Activated T-helper 1 cell treated with anti-CD3 and anti-CD28 coated beads, Interleukin-12 subunit alpha, Interleukin-12 subunit beta, Interleukin-2, Interleukin-4 antibody, amounts not matched to agents 30 ng/mL and 10 ng/mL and 1 ng/mL, durations not matched to agents 14 hours and 24 hours and 36 hours (primary cell): Measurements from ENCODE around the gene ZNF714. TPM values are rescaled to one million over a fixed set of nuclear protein-coding genes. Genes with fewer than 3 reads are reported as not detected.

Source experiments
- DNase-seq: peaks from one replicate; pipeline ENCODE4 v3.0.0; 2021; ENCODE audit warnings: low spot score
- H3K27ac Mint-ChIP-seq: one replicate; pipeline ENCODE4 v1.8.0; 2021; ENCODE audit warnings: mild to moderate bottlenecking, mixed read lengths
- H3K27me3 Mint-ChIP-seq: one replicate; pipeline ENCODE4 v1.8.0; 2022; ENCODE audit warnings: mild to moderate bottlenecking, moderate library complexity, mixed read lengths; ENCODE audit not compliant: insufficient read depth
- H3K36me3 Mint-ChIP-seq: one replicate; pipeline ENCODE4 v1.8.0; 2021; ENCODE audit warnings: low read depth, mixed read lengths
- H3K4me1 Mint-ChIP-seq: one replicate; pipeline ENCODE4 v1.8.0; 2021; ENCODE audit warnings: low read depth, mixed read lengths
- H3K4me3 Mint-ChIP-seq: one replicate; pipeline ENCODE4 v1.8.0; 2021; ENCODE audit warnings: mild to moderate bottlenecking, moderate library complexity, mixed read lengths
- H3K9me3 Mint-ChIP-seq: one replicate; pipeline ENCODE4 v1.8.0; 2021; ENCODE audit warnings: mixed read lengths
- intact Hi-C: fragments of 100-400 bp; cut with micrococcal nuclease; formaldehyde crosslinking; loops from one replicate; pipeline ENCODE4 v1.15.1; 2024
- total RNA-seq: library from RNA; stranded (reverse); gene quantifications from 2 replicates; pipeline ENCODE4 v1.2.3, GENCODE V29; 2022

The ZNF714 gene
- total RNA-seq, 1 donor from 2014 or later: 18.5 TPM

DNA sequence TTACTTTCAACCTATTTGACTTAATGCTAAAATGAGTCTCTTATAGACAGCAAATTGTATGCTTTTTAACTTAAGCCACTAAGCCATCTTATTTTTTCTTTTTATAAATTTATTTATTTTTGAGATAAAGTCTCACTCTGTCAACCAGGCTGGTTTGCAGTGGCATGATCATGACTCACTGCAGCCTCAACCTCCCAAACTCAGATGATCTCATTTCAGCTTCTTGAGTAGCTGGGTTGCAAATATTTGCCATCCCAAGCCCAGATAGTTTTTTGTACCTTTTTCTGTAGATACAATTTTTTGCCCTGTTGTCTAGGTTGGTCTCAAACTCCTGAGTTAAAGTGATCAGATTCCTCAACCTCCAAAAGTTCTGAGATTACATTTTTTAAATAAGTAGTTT is 27.1 kb downstream of the ZNF714 start:
- H3K36me3 Mint-ChIP-seq: peaks cover 65% of the 10 kb centered on the region

DNA sequence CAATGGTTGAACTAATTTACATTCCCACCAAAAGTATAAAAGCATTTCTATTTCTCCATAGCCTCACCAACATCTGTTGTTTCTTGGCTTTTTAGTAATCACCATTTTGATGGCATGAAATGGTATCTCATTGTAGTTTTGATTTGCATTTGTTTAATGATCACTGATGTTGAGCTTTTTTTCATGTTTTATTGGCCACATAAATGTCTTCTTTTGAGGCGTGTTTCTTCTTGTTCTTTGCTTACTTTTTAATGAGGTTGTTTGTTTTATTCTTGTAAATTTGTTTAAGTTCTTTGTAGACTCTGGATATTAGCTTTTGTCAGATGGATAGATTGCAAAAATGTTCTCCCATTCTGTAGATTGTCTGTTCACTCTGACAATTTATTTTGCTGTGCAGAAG is 28.2 kb downstream of the ZNF714 start:
- no peaks in the 10 kb centered on the region for H3K27me3 Mint-ChIP-seq
- peaks cover 59% of the 10 kb centered on the region for H3K9me3 Mint-ChIP-seq
- no peak overlapping the region for H3K4me3 Mint-ChIP-seq
- H3K36me3 Mint-ChIP-seq: peaks cover 70% of the 10 kb centered on the region
- no peak overlapping the region for H3K27ac Mint-ChIP-seq
- intact Hi-C loops: no loop called here
- H3K4me1 Mint-ChIP-seq: no peaks in the 10 kb centered on the region
- DNase-seq: no peak

More for the DNA sequence above, 27.1 kb downstream of the ZNF714 start:
- intact Hi-C loops: no loop called here
- Mint-ChIP-seq H3K9me3 (peaks cover 50% of the 10 kb centered on the region), H3K27ac (no peak overlapping the region), H3K4me3 (no peak overlapping the region), H3K4me1 (no peaks in the 10 kb centered on the region), H3K27me3 (no peaks in the 10 kb centered on the region)
- no peak for DNase-seq

GRCh38 chr19:21115430-21115829 is 33.4 kb downstream of the ZNF714 start:
- peaks cover 69% of the 10 kb centered on the region for H3K36me3 Mint-ChIP-seq
- no peaks in the 10 kb centered on the region for H3K27me3 Mint-ChIP-seq
- DNase-seq: no peak
- no peak overlapping the region for H3K4me3 Mint-ChIP-seq
- no peaks in the 10 kb centered on the region for H3K4me1 Mint-ChIP-seq
- H3K27ac Mint-ChIP-seq: no peak overlapping the region
- peaks cover 73% of the 10 kb centered on the region for H3K9me3 Mint-ChIP-seq
- intact Hi-C loops: no loop called here

DNA sequence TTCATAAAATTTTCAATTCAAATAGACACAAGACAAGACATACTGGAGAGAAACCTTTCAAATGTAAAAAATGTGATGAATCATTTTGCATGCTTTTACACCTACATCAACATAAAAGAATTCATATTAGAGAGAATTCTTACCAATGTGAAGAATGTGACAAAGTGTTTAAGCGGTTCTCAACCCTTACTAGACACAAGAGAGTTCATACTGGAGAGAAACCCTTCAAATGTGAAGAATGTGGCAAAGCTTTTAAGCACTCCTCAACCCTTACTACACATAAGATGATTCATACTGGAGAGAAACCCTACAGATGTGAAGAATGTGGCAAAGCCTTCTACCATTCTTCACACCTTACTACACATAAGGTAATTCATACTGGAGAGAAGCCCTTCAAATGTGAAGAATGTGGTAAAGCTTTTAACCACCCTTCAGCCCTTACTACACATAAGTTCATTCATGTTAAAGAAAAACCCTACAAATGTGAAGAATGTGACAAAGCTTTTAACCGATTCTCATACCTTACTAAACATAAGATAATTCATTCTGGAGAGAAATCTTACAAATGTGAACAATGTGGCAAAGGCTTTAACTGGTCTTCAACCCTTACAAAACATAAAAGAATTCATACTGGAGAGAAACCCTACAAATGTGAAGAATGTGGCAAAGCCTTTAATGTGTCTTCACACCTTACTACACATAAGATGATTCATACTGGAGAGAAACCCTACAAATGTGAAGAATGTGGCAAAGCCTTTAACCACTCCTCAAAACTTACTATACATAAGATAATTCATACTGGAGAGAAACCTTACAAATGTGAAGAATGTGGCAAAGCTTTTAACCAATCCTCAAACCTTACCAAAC is 35.3 kb downstream of the ZNF714 start:
- no peak overlapping the region for H3K4me3 Mint-ChIP-seq
- H3K27ac Mint-ChIP-seq: no peak overlapping the region
- H3K4me1 Mint-ChIP-seq: no peaks in the 10 kb centered on the region
- intact Hi-C loops: no loop called here
- H3K9me3 Mint-ChIP-seq: peaks cover 61% of the 10 kb centered on the region
- no peaks in the 10 kb centered on the region for H3K27me3 Mint-ChIP-seq
- no peak for DNase-seq
- H3K36me3 Mint-ChIP-seq: peaks cover 51% of the 10 kb centered on the region

DNA sequence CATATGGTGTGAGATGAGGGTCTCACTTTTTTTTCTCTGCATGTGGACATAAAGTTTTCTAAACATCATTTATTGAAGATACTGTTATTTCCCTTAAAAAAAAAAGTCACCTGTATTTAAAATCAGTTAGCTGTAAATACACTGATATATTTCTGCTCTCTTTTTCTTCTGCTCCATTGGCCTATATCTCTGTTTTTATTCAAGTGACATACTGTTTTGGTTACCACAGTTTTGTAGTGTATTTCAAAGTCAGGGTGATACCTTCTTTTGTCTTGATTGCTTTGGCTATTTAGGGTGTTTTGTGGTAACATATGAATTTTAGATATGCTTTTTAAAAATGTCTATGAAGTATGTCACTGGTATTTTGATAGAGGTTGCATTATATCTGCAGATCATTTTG is 44.1 kb downstream of the ZNF714 start:
- H3K9me3 Mint-ChIP-seq: peaks cover 35% of the 10 kb centered on the region
- no peak overlapping the region for H3K4me3 Mint-ChIP-seq
- DNase-seq: no peak
- intact Hi-C loops: no loop called here
- H3K27me3 Mint-ChIP-seq: no peaks in the 10 kb centered on the region
- no peaks in the 10 kb centered on the region for H3K4me1 Mint-ChIP-seq
- no peak overlapping the region for H3K27ac Mint-ChIP-seq
- peaks cover 12% of the 10 kb centered on the region for H3K36me3 Mint-ChIP-seq

DNA sequence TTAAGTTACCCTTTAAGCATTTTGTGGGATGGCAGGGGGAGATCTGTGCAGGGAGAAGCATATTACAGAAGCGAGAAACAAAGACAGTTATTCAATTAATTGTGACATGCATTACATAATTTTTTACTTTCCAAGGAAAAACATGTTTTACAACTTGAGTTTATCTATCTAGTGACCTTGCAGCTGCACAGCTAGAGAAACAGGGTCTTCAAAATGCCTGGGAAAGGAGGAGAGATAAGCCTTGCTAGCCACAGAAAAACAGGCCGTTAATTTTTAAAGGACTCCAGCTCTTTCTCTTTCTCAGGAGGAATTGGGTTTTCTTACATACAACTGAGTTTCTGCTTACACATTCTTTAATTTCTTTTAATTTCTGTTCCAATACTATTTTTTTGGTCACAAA is 45.0 kb downstream of the ZNF714 start:
- peaks cover 12% of the 10 kb centered on the region for H3K36me3 Mint-ChIP-seq
- no peak for DNase-seq
- no peaks in the 10 kb centered on the region for H3K27me3 Mint-ChIP-seq
- no peak overlapping the region for H3K4me3 Mint-ChIP-seq
- peaks cover 31% of the 10 kb centered on the region for H3K9me3 Mint-ChIP-seq
- H3K4me1 Mint-ChIP-seq: no peaks in the 10 kb centered on the region
- no peak overlapping the region for H3K27ac Mint-ChIP-seq
- intact Hi-C loops: no loop called here

GRCh38 chr19:21127898-21128297 is 45.9 kb downstream of the ZNF714 start:
- Mint-ChIP-seq H3K4me1 (no peaks in the 10 kb centered on the region), H3K27ac (no peak overlapping the region), H3K36me3 (peaks cover 10% of the 10 kb centered on the region), H3K4me3 (no peak overlapping the region), H3K9me3 (peaks cover 24% of the 10 kb centered on the region), H3K27me3 (no peaks in the 10 kb centered on the region)
- intact Hi-C loops: no loop called here
- DNase-seq: no peak

DNA sequence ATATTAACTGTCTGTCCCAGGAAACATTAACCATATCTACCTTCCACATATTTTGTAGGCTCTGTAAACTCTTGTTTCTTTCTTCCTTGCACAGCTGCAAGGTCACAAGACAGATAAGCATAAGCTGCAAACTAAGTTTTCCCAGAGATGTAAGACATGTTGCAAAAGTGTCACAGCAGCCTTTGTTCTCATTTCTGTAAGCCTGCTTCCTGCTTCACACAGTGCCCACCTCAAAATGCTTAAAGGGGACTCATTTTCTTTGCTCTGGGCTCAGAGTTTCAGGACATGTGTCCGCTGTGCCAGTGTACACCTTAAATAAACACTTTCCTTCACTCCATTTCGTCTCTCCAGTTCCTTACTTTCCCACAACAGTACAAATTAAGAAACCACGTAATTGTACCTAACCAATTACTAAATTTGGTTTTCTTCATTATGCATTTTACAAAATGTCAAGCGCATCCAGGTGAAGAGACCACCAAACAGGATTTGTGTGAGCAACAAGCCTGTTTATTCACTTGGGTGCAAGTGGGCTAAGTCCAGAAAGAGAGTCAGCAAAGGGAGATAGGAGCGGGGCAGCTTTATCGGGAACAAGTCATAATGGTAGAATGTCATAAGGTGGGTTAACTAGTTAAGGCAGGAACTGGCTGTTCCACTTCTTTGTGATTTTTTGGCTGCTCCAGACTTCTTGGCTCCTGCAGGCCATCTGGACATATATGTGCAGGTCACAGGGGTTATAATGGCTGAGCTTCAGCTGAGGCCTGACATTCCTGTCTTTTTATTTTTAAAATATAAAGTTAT is 47.1 kb downstream of the ZNF714 start:
- Mint-ChIP-seq H3K4me1 (no peaks in the 10 kb centered on the region), H3K36me3 (peaks cover 12% of the 10 kb centered on the region), H3K27me3 (no peaks in the 10 kb centered on the region), H3K9me3 (peaks cover 36% of the 10 kb centered on the region), H3K27ac (no peak overlapping the region), H3K4me3 (no peak overlapping the region)
- intact Hi-C loops: no loop called here
- no peak for DNase-seq

GRCh38 chr19:21130097-21130775 is 48.2 kb downstream of the ZNF714 start:
- peaks cover 14% of the 10 kb centered on the region for H3K36me3 Mint-ChIP-seq
- no peaks in the 10 kb centered on the region for H3K27me3 Mint-ChIP-seq
- intact Hi-C loops: no loop called here
- no peak overlapping the region for H3K4me3 Mint-ChIP-seq
- no peaks in the 10 kb centered on the region for H3K4me1 Mint-ChIP-seq
- peaks cover 42% of the 10 kb centered on the region for H3K9me3 Mint-ChIP-seq
- no peak overlapping the region for H3K27ac Mint-ChIP-seq
- no peak for DNase-seq

DNA sequence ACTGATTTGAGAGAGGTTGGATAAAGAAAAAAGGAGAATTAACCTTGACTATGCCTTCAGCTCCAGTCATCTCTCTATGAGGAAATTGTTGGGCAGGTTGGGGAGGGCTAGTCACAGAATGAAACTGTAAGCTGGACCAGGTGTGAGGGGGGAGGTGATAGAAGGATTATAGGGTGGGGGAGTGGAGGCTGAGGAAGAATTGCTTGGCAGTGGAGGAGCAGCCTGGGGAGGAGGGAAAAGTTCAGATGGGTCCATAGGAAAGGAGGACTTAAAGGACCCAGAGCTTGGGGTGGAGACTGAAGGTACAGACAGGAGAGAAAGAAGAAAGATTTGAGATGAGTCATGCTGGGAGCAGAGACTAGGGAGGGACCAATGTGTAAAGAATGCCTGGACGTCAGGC is 51.6 kb downstream of the ZNF714 start:
- DNase-seq: no peak
- peaks cover 30% of the 10 kb centered on the region for H3K9me3 Mint-ChIP-seq
- H3K36me3 Mint-ChIP-seq: peaks cover 5% of the 10 kb centered on the region
- no peaks in the 10 kb centered on the region for H3K27me3 Mint-ChIP-seq
- no peak overlapping the region for H3K27ac Mint-ChIP-seq
- no peaks in the 10 kb centered on the region for H3K4me1 Mint-ChIP-seq
- no peak overlapping the region for H3K4me3 Mint-ChIP-seq
- intact Hi-C loops: no loop called here

GRCh38 chr19:21134934-21135366 is 52.9 kb downstream of the ZNF714 start:
- H3K27ac Mint-ChIP-seq: no peak overlapping the region
- DNase-seq: no peak
- H3K36me3 Mint-ChIP-seq: peaks cover 5% of the 10 kb centered on the region
- H3K9me3 Mint-ChIP-seq: peaks cover 32% of the 10 kb centered on the region
- no peaks in the 10 kb centered on the region for H3K4me1 Mint-ChIP-seq
- H3K27me3 Mint-ChIP-seq: no peaks in the 10 kb centered on the region
- intact Hi-C loops: no loop called here
- no peak overlapping the region for H3K4me3 Mint-ChIP-seq

- intact Hi-C loops: no loop called here
- Mint-ChIP-seq H3K9me3 (peaks cover 30% of the 10 kb centered on the region), H3K36me3 (peaks cover 5% of the 10 kb centered on the region), H3K27ac (no peak overlapping the region), H3K4me1 (no peaks in the 10 kb centered on the region), H3K27me3 (no peaks in the 10 kb centered on the region), H3K4me3 (no peak overlapping the region)
- DNase-seq: no peak
Measured at GRCh38 chr19:21135433-21135832, 53.4 kb downstream of the ZNF714 start.

DNA sequence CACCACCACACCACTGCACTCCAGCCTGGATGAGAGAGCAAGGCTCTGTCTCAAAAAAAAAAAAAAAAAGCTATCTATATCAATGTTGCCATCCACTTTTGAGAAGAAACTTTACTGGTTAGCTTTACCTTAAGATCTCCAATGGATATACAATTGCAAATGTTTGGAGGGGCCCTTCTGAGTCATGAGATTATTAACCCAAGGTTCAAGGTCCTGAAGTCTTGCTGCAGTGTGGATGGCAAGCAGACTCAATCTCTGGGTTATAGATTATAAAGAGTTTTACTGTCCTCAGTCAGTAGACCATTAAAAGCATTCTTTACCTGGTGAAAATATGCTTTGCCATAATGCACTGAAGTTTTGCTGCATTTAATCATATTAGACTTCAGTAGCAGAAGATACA is 56.1 kb downstream of the ZNF714 start:
- H3K27me3 Mint-ChIP-seq: no peaks in the 10 kb centered on the region
- no peak overlapping the region for H3K4me3 Mint-ChIP-seq
- H3K27ac Mint-ChIP-seq: no peak overlapping the region
- H3K9me3 Mint-ChIP-seq: peaks cover 27% of the 10 kb centered on the region
- H3K36me3 Mint-ChIP-seq: peaks cover 14% of the 10 kb centered on the region
- intact Hi-C loops: no loop called here
- DNase-seq: no peak
- peaks cover 16% of the 10 kb centered on the region for H3K4me1 Mint-ChIP-seq
